Measurements from ENCODE around the gene ALMS1. TPM values are rescaled to one million over a fixed set of nuclear protein-coding genes. Genes with fewer than 3 reads are reported as not detected.
A peak's percentile ranks its signal among the peaks of the same experiment; 100 is the strongest.

ALMS1 gene
- total and polyA plus RNA-seq, 2 experiments from 2014 or later: 4.6 to 14.5 TPM

GRCh38 chr2:73356097-73356496 lies 29.5 kb upstream of the ALMS1 start:
- no peak for TF ChIP-seq CTCF (IDR thresholded peaks at IDR 0.05; ENCODE audit: poor library complexity)
- no peak for TF ChIP-seq EZH2phosphoT487 (IDR thresholded peaks at IDR 0.05; ENCODE audit: low read depth, severe bottlenecking, unreplicated experiment)
- no peak for TF ChIP-seq EZH2 (IDR thresholded peaks at IDR 0.05; ENCODE audit: borderline replicate concordance)
- DNase-seq (ENCODE audit: low spot score): no peak
- Histone ChIP-seq H3K79me2 (no peaks in the 10 kb centered on the region), H3K27me3 (no peaks in the 10 kb centered on the region), H3K9me2 (replicated peaks; ENCODE audit: insufficient read depth) (no peaks in the 10 kb centered on the region), H3K4me1 (ENCODE audit: insufficient read depth) (no peaks in the 10 kb centered on the region), H3K27ac (no peak overlapping the region), H3K36me3 (replicated peaks; ENCODE audit: insufficient read depth, low read depth) (no peaks in the 10 kb centered on the region), H3K9me3 (ENCODE audit: low read depth) (no peaks in the 10 kb centered on the region), H2AFZ (no peak overlapping the region), H3K4me3 (no peak overlapping the region), H3K4me2 (no peak overlapping the region), H4K20me1 (ENCODE audit: insufficient read depth, poor library complexity, severe bottlenecking) (no peaks in the 10 kb centered on the region)
- 89% methylated on average over 3 of the region's 3 CpGs for WGBS (ENCODE audit: low lambda C conversion rate, missing lambda C conversion rate)

- Histone ChIP-seq H3K27me3 (no peaks in the 10 kb centered on the region), H3K9me2 (replicated peaks; ENCODE audit: insufficient read depth) (no peaks in the 10 kb centered on the region), H3K4me2 (no peak overlapping the region), H3K27ac (no peak overlapping the region), H3K4me3 (no peak overlapping the region), H3K4me1 (ENCODE audit: insufficient read depth) (no peaks in the 10 kb centered on the region), H3K36me3 (replicated peaks; ENCODE audit: insufficient read depth, low read depth) (no peaks in the 10 kb centered on the region), H3K79me2 (no peaks in the 10 kb centered on the region), H4K20me1 (ENCODE audit: insufficient read depth, poor library complexity, severe bottlenecking) (no peaks in the 10 kb centered on the region), H2AFZ (no peak overlapping the region), H3K9me3 (ENCODE audit: low read depth) (no peaks in the 10 kb centered on the region)
- no peak for DNase-seq (ENCODE audit: low spot score)
- 27% methylated on average over 2 of the region's 2 CpGs for WGBS (ENCODE audit: low lambda C conversion rate, missing lambda C conversion rate)
- TF ChIP-seq CTCF (IDR thresholded peaks at IDR 0.05; ENCODE audit: poor library complexity) (peak; percentile 51), EZH2 (IDR thresholded peaks at IDR 0.05; ENCODE audit: borderline replicate concordance) (no peak), EZH2phosphoT487 (IDR thresholded peaks at IDR 0.05; ENCODE audit: low read depth, severe bottlenecking, unreplicated experiment) (no peak)
Measured at GRCh38 chr2:73359915-73360697, 25.5 kb upstream of the ALMS1 start.

- no peaks in the 10 kb centered on the region for H3K79me2 ChIP-seq
- no peak overlapping the region for H3K27ac ChIP-seq
- no peak overlapping the region for H2AFZ ChIP-seq
- H3K4me1 ChIP-seq (ENCODE audit: insufficient read depth): no peaks in the 10 kb centered on the region
- TF ChIP-seq CTCF (IDR thresholded peaks at IDR 0.05; ENCODE audit: poor library complexity) (no peak), EZH2phosphoT487 (IDR thresholded peaks at IDR 0.05; ENCODE audit: low read depth, severe bottlenecking, unreplicated experiment) (no peak), EZH2 (IDR thresholded peaks at IDR 0.05; ENCODE audit: borderline replicate concordance) (no peak)
- H3K9me3 ChIP-seq (ENCODE audit: low read depth): no peaks in the 10 kb centered on the region
- H3K9me2 ChIP-seq (replicated peaks; ENCODE audit: insufficient read depth): no peaks in the 10 kb centered on the region
- no peak overlapping the region for H3K4me3 ChIP-seq
- H3K27me3 ChIP-seq: peaks cover 4% of the 10 kb centered on the region
- no peak for DNase-seq (ENCODE audit: low spot score)
- H3K4me2 ChIP-seq: no peak overlapping the region
- no peaks in the 10 kb centered on the region for H3K36me3 ChIP-seq (replicated peaks; ENCODE audit: insufficient read depth, low read depth)
- no peaks in the 10 kb centered on the region for H4K20me1 ChIP-seq (ENCODE audit: insufficient read depth, poor library complexity, severe bottlenecking)
- 90% methylated on average over 1 of the region's 1 CpG for WGBS (ENCODE audit: low lambda C conversion rate, missing lambda C conversion rate)
Measured at GRCh38 chr2:73366060-73366459, 19.6 kb upstream of the ALMS1 start.

Measured in hepatocyte (in vitro differentiated cells).